HG03103 (cell line): ENCODE measurements around the gene LEPR.

ENCODE experiments used
- ATAC-seq: cut with Tn5 transposase; IDR thresholded peaks from one replicate; pipeline ENCODE4 v1.9.1; 2021; ENCODE audit warnings: low read depth; ENCODE audit not compliant: unreplicated experiment

Gene LEPR

GRCh38 chr1:65412256-65412983, 8.0 kb upstream of the LEPR start:
- no peak for ATAC-seq

- no peak for ATAC-seq
Measured at GRCh38 chr1:65412984-65413375, 7.5 kb upstream of the LEPR start.

- no peak for ATAC-seq
Measured at GRCh38 chr1:65414538-65414937, 5.9 kb upstream of the LEPR start.

GRCh38 chr1:65416767-65417166, 3.7 kb upstream of the LEPR start:
- ATAC-seq: no peak

GRCh38 chr1:65417729-65418128, 2.7 kb upstream of the LEPR start:
- no peak for ATAC-seq

GRCh38 chr1:65418522-65419185, 1.8 kb upstream of the LEPR start:
- no peak for ATAC-seq

GRCh38 chr1:65419681-65420589, 533 bp upstream of the LEPR start:
- peak; percentile 91 for ATAC-seq

GRCh38 chr1:65421351-65422025, 1.0 kb downstream of the LEPR start:
- ATAC-seq: no peak

- ATAC-seq: no peak
Measured at GRCh38 chr1:65422241-65423203, 2.1 kb downstream of the LEPR start.

GRCh38 chr1:65423884-65424572, 3.6 kb downstream of the LEPR start:
- no peak for ATAC-seq

- no peak for ATAC-seq
Measured at GRCh38 chr1:65424573-65424889, 4.1 kb downstream of the LEPR start.

- no peak for ATAC-seq
Measured at GRCh38 chr1:65425006-65425405, 4.5 kb downstream of the LEPR start.

- ATAC-seq: no peak
Measured at GRCh38 chr1:65425697-65426096, 5.2 kb downstream of the LEPR start.

GRCh38 chr1:65429078-65429477, 8.6 kb downstream of the LEPR start:
- ATAC-seq: no peak

GRCh38 chr1:65429806-65430205, 9.3 kb downstream of the LEPR start:
- no peak for ATAC-seq

- peak; percentile 63 for ATAC-seq
Measured at GRCh38 chr1:65431111-65431705, 10.7 kb downstream of the LEPR start.

- no peak for ATAC-seq
Measured at GRCh38 chr1:65432918-65433317, 12.4 kb downstream of the LEPR start.

- no peak for ATAC-seq
Measured at GRCh38 chr1:65434255-65434654, 13.8 kb downstream of the LEPR start.

GRCh38 chr1:65434760-65435159, 14.3 kb downstream of the LEPR start:
- ATAC-seq: no peak
